Fibroblast of villous mesenchyme (primary cell): ENCODE data around the gene MPEG1. TPM values are rescaled to one million over a fixed set of nuclear protein-coding genes. Genes with fewer than 3 reads are reported as not detected.
A peak's percentile ranks its signal among the peaks of the same experiment; 100 is the strongest.

Experiments used
- DNase-seq: peaks from one replicate; pipeline ENCODE4 v3.0.0-alpha.2; 2010; ENCODE audit warnings: low read depth
- H3K4me3 ChIP-seq: 2 replicates; pipeline ENCODE4 v1.5.1; 2011; ENCODE audit warnings: low read depth, mild to moderate bottlenecking, low read length
- CTCF ChIP-seq: IDR thresholded peaks from 2 replicates; pipeline ENCODE4 v1.5.1; 2012; ENCODE audit warnings: low read depth, mild to moderate bottlenecking, low read length; ENCODE audit not compliant: insufficient read depth
- total RNA-seq: library from RNA; depleted of rRNA; stranded (reverse); fragments of >200 nt; gene quantifications from 2 replicates; pipeline ENCODE4 v1.2.3, GENCODE V29; 2012

Gene MPEG1
- total RNA-seq, 1 donor, result not detected

- no peak overlapping the region for H3K4me3 ChIP-seq
- DNase-seq, result no peak
- no peak for TF ChIP-seq CTCF
These were observed 33.6 kb downstream of the MPEG1 start for GRCh38 chr11:59179121-59179520.

GRCh38 chr11:59178402-59178801 lies 34.3 kb downstream of the MPEG1 start:
- TF ChIP-seq CTCF, result no peak
- no peak for DNase-seq
- H3K4me3 ChIP-seq, result no peak overlapping the region

GRCh38 chr11:59176330-59176729 lies 36.4 kb downstream of the MPEG1 start:
- DNase-seq, result no peak
- no peak for TF ChIP-seq CTCF

GRCh38 chr11:59175091-59175501 lies 37.6 kb downstream of the MPEG1 start:
- H3K4me3 ChIP-seq, result no peak overlapping the region
- no peak for TF ChIP-seq CTCF
- DNase-seq, result no peak

More at GRCh38 chr11:59176330-59176729, 36.4 kb downstream of the MPEG1 start:
- H3K4me3 ChIP-seq, result no peak overlapping the region

GRCh38 chr11:59174664-59175033 lies 38.1 kb downstream of the MPEG1 start:
- DNase-seq, result peak; percentile 55
- no peak overlapping the region for H3K4me3 ChIP-seq
- no peak for TF ChIP-seq CTCF

- DNase-seq, result peak; percentile 60
- no peak for TF ChIP-seq CTCF
- H3K4me3 ChIP-seq, result peak overlapping the region; percentile 72
These were observed 38.6 kb downstream of the MPEG1 start for GRCh38 chr11:59173964-59174663.
